SK-N-SH (cell line): ENCODE data around the gene TBCE.

Source experiments
- JUND ChIP-seq: IDR thresholded peaks from 2 replicates; pipeline ENCODE4 v1.4.0; 2012
- MEF2A ChIP-seq: IDR thresholded peaks from 2 replicates; pipeline ENCODE4 v1.4.0; 2012; ENCODE audit warnings: low read depth, borderline replicate concordance
- POLR2AphosphoS5 ChIP-seq: IDR thresholded peaks from 2 replicates; pipeline ENCODE4 v1.6.1; 2012; ENCODE audit warnings: low read depth, low read length
- RCOR1 ChIP-seq: fragments of 150-350 bp; IDR thresholded peaks from 2 replicates; pipeline ENCODE4 v1.6.1; 2017; ENCODE audit warnings: antibody characterized with exemption, low read length
- SIN3A ChIP-seq: IDR thresholded peaks from 2 replicates; pipeline ENCODE4 v1.6.1; 2012; ENCODE audit warnings: low read depth, mild to moderate bottlenecking, low read length, moderate library complexity, borderline replicate concordance
- TAF1 ChIP-seq: IDR thresholded peaks from 2 replicates; pipeline ENCODE4 v1.6.1; 2012; ENCODE audit warnings: low read depth, mild to moderate bottlenecking, low read length, moderate library complexity, borderline replicate concordance
- TCF12 ChIP-seq: IDR thresholded peaks from 2 replicates; pipeline ENCODE4 v1.4.0; 2012
- USF2 ChIP-seq: fragments of 150-350 bp; IDR thresholded peaks from 2 replicates; pipeline ENCODE4 v1.6.1; 2017; ENCODE audit warnings: antibody characterized with exemption, low read length, low read depth, borderline replicate concordance
- TF ChIP-seq, protein P1 (sequence below): fragments of 200-600 bp; sonication (generic); IDR thresholded peaks from 2 replicates; pipeline ENCODE4 v1.6.1; 2017; ENCODE audit warnings: antibody characterized with exemption, mild to moderate bottlenecking, moderate library complexity

DNA sequence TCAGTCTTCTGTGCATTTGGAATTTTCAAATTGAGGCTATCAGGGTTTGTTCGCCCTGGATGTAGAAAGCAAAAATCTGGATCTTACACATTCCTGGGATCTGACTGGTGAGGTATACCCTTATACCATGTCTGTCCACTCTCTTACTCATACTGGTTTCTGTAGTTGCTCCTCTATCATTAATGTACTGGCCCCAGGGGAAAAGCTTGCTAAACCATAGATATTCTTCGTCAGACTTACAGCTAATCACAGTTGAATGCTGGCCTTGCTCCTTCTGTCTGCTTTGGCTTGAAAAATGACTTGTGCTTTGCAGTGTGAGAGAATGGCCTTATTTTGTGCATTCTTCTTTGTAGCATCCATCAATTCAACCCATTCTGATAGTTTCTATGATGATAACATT, 30.5 kb downstream of the TBCE start:
- TF ChIP-seq, protein P1, sequence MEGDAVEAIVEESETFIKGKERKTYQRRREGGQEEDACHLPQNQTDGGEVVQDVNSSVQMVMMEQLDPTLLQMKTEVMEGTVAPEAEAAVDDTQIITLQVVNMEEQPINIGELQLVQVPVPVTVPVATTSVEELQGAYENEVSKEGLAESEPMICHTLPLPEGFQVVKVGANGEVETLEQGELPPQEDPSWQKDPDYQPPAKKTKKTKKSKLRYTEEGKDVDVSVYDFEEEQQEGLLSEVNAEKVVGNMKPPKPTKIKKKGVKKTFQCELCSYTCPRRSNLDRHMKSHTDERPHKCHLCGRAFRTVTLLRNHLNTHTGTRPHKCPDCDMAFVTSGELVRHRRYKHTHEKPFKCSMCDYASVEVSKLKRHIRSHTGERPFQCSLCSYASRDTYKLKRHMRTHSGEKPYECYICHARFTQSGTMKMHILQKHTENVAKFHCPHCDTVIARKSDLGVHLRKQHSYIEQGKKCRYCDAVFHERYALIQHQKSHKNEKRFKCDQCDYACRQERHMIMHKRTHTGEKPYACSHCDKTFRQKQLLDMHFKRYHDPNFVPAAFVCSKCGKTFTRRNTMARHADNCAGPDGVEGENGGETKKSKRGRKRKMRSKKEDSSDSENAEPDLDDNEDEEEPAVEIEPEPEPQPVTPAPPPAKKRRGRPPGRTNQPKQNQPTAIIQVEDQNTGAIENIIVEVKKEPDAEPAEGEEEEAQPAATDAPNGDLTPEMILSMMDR = no peak
- TF ChIP-seq TAF1 (no peak), POLR2AphosphoS5 (no peak), MEF2A (no peak), SIN3A (no peak), JUND (0 out of 2 replicates have a peak, but pooled peaks have one; percentile 4), TCF12 (peak; percentile 26; the same call in 1 of the 2 replicates), RCOR1 (no peak), USF2 (no peak)
